Endothelial cell of umbilical vein (primary cell): ENCODE results near the gene ECI1.

ENCODE experiments used
- CTCF ChIP-seq, 2 donors: IDR thresholded peaks; 1 replicate in 1 of 2; 2 replicates in 1 of 2; pipeline ENCODE4 v1.5.1; 2011; ENCODE audit warnings: low read length in 2 of 2, mild to moderate bottlenecking in 2 of 2, moderate library complexity in 2 of 2, control low read depth in 1 of 2, inconsistent platforms in 1 of 2, low read depth in 1 of 2; ENCODE audit not compliant: insufficient read depth in 1 of 2; ENCODE audit errors: extremely low read depth in 1 of 2
- EZH2 ChIP-seq: IDR thresholded peaks from 2 replicates; pipeline ENCODE4 v1.6.1; 2012; ENCODE audit warnings: borderline replicate concordance, low read depth, mild to moderate bottlenecking, moderate library complexity, low read length, inconsistent platforms; ENCODE audit not compliant: severe bottlenecking
- FOS ChIP-seq: IDR thresholded peaks from 2 replicates; pipeline ENCODE4 v1.6.1; 2011; ENCODE audit warnings: mild to moderate bottlenecking, low read length, moderate library complexity, borderline replicate concordance; ENCODE audit not compliant: insufficient read depth
- GATA2 ChIP-seq: IDR thresholded peaks from 2 replicates; pipeline ENCODE4 v1.7.0; 2011; ENCODE audit warnings: low read depth, mild to moderate bottlenecking, moderate library complexity, mixed read lengths, low read length; ENCODE audit not compliant: insufficient read length, insufficient read depth
- JUN ChIP-seq: IDR thresholded peaks from 2 replicates; pipeline ENCODE4 v1.6.1; 2011; ENCODE audit warnings: borderline replicate concordance, low read depth; ENCODE audit not compliant: insufficient read length, insufficient read depth
- MYC ChIP-seq: IDR thresholded peaks from one replicate; pipeline ENCODE4 v1.6.1; 2011; ENCODE audit warnings: mild to moderate bottlenecking, low read depth, low read length
- POLR2A ChIP-seq: IDR thresholded peaks from 2 replicates; pipeline ENCODE4 v1.6.1; 2012; ENCODE audit warnings: low read depth, mild to moderate bottlenecking, control low read depth, low read length
- POLR2AphosphoS5 ChIP-seq: IDR thresholded peaks from 2 replicates; pipeline ENCODE4 v1.6.1; 2012; ENCODE audit warnings: low read depth, mild to moderate bottlenecking, control low read depth, low read length, moderate library complexity; ENCODE audit not compliant: insufficient read depth
- TF ChIP-seq, protein P1 (sequence below): IDR thresholded peaks from 2 replicates; pipeline ENCODE4 v1.6.1; 2011; ENCODE audit not compliant: insufficient read depth, insufficient read length

DNA sequence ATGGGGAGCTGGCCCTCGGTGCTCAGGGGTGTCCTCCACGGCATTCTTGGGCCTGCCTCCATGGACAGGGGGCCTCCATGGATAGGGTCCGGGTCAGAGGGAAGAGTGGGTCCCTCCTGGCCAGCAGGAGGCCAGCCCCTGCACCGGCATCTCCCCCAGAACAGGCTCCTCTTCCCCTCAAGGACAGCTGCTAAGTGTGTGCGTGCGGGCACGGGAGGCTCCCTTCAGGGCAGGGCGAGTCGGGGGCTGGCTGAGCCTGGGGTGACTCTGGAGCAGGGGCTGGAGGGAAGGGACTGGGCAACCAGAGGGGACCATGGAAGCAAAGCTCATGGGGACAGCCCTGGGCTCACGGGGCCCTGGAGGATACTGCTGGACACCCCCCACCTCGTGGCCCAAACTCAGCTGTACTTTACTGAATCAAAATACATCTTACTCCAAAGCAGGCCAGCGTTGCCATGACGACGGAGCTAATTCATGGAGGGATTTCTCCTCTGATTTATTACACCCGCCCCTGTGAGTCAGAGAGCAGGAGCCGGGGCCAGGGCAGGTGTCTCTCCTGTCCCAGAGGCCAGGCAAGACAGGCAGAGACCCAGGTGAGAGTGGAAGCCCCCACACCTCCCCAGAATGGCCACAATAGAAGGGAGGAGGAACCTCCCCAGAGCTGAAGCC is 57.1 kb downstream of the ECI1 start:
- no peak for TF ChIP-seq POLR2A
- TF ChIP-seq CTCF (IDR thresholded peaks at IDR 0.05; ENCODE audit: extremely low read depth in 1 of 2, insufficient read depth in 1 of 2, low read depth in 1 of 2, low read length in 2 of 2) = no peak
- TF ChIP-seq POLR2AphosphoS5 = no peak
- no peak for TF ChIP-seq EZH2
- no peak for TF ChIP-seq MYC
- TF ChIP-seq, protein P1, sequence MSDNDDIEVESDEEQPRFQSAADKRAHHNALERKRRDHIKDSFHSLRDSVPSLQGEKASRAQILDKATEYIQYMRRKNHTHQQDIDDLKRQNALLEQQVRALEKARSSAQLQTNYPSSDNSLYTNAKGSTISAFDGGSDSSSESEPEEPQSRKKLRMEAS = no peak
- TF ChIP-seq JUN = no peak
- TF ChIP-seq FOS = no peak
- TF ChIP-seq GATA2 = no peak
